Embryonic facial prominence (tissue), 1 donor: Measurements from ENCODE around the gene RAB8A.

ENCODE experiments used
- DNase-seq: peaks from one replicate; pipeline ENCODE4 v3.0.0-alpha.2; 2016; ENCODE audit errors: extremely low spot score

Gene RAB8A

GRCh38 chr19:16111160-16111908 lies at the start of gene RAB8A:
Gene RAB8A, plus strand, starts transcription at chr19:16111889. Its CDS starts 13 bp downstream, at chr19:16111902.
- peak; percentile 98 for DNase-seq

DNA sequence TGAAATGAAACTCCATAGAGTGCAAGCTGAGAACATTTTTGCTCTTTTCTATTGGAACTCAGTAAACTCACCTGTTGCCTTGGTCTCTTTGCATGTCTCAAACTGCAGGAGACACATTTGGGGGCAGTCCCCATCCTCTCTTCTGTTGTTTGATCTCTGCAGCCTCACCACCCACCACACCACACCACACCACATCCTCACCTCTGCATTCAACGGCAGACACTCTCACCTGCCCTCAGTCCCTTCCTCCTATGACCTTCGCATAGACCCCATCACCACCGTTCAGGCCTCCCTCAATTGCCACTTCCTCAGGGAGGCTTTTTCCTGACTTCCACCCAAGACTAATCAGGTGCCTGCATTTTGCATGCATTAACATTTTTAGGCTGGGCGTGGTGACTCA lies 49.7 kb upstream of the RAB8A start:
- no peak for DNase-seq

GRCh38 chr19:16062789-16063188 lies 48.9 kb upstream of the RAB8A start:
- DNase-seq = no peak

DNA sequence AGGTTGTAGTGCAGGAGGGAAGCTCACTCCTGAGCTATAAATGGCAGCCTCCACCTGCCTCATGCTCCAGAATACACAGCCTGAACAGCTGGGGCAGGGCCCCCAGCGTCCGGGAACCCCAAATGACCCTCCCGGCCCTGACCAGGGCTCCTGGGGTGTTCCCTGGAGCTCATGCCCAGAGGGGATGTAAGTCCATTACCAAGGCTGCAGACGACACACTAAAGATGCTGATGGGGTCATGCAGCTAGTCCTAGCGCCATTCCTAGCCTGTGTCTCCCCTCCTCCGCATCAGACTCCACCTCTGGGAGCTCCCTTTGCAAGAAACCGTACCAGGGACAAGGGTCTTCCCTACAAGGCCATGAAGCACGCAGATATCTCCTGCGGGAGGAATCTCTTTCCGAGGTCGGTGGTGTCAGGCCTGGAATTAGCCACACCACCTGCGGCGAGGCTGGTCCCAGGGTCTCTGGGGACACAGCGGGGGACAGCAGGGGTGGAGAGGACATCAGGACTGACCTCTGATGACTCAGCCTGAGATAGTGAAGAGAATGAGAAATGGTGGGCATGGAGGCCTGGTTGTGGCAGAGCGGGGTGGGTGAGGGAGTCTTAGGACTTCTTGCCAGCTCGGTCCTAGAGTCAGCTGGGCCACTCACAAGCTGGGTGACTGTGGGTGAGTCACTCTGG lies 47.3 kb upstream of the RAB8A start:
- DNase-seq = no peak

DNA sequence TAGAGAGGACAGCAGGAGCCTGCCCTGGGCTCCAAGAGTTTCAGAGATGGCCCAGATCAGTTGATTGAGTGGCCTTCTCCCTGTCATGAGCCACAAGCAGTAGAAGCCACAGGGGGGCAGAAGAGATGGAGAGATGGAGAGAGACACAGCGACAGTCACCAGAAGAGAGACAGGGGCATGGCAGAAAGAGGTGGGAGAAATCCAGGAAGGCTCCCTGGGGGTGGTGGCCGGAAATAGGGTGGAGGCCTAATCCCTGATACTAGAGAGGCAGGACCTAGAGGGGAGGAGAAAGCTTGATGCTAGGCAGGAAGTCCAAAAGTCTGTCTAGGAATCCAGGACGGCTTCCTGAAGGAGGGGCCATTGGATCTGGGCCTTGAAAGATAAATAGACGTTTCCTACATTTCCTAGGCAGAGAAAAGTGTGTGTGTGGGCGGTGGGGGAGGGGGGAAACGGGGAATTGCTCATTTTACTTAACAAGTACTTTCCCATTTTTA lies 45.0 kb upstream of the RAB8A start:
- no peak for DNase-seq

- no peak for DNase-seq
These were observed 44.3 kb upstream of the RAB8A start for GRCh38 chr19:16067205-16067938.

DNA sequence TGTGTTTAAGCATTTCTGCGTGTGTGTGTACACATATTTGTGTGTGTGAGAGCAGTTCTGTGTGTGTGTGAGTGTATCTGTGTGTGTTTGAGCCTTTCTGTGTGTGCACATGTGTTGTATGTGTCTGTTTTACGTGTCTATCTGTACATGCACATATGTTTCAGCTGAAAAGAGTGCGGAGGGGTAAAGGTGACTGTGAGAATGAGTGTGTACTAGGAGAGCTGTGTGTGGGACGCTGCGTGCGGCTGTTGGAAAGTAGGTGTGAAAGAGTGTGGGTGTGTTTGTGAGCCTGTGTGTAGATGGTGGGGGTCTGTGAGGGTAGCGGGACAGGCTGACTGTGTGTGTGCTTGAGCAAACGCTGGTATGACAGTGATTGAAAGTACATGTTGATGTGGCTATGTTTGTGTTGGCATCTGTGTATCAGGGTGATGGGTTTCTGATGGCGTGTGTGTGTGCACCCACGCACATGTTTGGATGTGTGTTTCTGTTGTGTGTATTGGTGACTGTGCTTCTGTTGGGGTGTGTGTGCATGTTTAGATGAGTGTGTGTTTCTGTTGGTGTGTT lies 42.9 kb upstream of the RAB8A start:
- DNase-seq = no peak

GRCh38 chr19:16069813-16070365 lies 41.8 kb upstream of the RAB8A start:
- DNase-seq = no peak

DNA sequence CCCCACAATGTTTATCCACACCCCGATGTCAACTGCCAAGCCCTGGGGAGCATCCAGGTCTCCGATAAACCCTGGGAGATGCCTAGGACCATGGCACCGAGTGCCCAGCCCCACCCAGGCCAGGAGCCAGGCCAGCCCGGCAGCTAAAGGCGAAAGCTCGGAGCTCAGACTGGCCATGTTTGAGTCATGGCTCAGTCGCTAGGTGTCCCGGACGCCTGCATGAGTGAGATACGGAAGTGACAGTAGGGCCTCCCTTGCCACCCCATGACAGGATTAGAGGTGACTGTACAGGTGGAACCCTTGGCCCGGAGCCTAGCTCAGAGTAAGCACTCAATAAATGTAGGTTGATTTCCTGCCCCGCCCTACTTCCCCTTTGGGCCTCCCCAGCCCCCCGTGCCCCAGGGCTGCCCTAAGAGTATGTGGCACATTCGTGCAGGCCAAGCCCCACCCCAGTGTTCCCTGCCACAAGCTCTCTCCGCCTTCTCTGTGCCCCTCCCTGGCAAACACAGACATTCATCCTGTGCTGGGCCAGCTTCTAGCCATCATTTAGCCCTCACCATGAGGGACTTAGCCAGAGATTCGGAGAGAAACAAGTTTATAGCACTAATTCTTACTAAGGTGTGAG lies 41.2 kb upstream of the RAB8A start:
- no peak for DNase-seq

DNA sequence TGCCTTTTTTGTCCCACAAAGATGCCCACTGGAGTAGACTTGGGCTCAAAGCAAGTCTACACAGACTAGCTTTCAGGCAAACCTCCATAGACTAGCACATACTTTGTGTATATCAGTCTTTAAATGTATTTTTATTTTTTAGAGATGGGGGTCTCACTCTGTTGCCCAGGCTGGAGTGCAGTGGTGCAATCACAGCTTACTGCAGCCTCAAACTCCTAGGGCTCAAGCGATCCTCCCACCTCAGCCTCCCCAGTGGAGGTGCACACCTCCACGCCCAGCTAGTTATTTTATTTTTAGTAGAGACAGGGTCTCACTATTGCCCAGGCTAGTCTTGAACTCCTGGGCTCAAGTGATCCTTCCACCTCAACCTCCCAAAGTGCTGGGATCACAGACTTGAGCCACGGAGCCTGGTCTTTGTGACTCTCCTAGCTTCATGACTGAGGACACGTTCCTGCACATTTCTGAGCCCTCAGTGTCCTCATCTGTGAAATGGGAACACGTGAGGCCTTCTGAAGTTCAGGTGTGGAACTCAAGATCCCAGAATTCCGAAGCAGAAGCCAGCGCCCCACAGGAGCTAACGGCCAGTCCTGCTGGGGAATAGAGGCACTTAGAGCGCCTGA lies 40.5 kb upstream of the RAB8A start:
- no peak for DNase-seq

GRCh38 chr19:16073481-16073880 lies 38.2 kb upstream of the RAB8A start:
- no peak for DNase-seq

DNA sequence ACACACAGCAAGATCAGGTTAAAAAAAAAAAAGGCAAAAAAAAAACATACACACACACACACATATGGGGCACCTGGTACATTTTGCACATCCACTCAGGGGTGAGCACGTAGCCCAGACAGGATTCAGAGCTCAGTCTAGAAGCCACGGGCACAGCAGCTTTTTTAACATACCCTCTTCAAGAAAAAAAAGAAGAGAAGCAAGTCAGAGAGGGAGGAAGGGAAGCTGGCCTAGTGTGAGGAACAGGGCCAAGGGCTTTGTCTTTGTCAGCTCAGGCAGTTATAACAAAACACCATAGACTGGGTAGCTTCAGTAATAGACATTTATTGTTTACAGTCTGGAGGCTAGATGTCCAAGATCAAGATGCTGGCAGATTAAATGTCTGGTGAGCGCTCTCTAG lies 37.7 kb upstream of the RAB8A start:
- no peak for DNase-seq

GRCh38 chr19:16074488-16075365 lies 37.0 kb upstream of the RAB8A start:
- DNase-seq = no peak

GRCh38 chr19:16075430-16076153 lies 36.1 kb upstream of the RAB8A start:
- no peak for DNase-seq

- peak; percentile 89 for DNase-seq
These were observed 35.3 kb upstream of the RAB8A start, which contains the start of gene TPM4 for GRCh38 chr19:16076154-16076957. Gene TPM4, plus strand, starts transcription at chr19:16076495. Its CDS starts 71 bp downstream, at chr19:16076566.

DNA sequence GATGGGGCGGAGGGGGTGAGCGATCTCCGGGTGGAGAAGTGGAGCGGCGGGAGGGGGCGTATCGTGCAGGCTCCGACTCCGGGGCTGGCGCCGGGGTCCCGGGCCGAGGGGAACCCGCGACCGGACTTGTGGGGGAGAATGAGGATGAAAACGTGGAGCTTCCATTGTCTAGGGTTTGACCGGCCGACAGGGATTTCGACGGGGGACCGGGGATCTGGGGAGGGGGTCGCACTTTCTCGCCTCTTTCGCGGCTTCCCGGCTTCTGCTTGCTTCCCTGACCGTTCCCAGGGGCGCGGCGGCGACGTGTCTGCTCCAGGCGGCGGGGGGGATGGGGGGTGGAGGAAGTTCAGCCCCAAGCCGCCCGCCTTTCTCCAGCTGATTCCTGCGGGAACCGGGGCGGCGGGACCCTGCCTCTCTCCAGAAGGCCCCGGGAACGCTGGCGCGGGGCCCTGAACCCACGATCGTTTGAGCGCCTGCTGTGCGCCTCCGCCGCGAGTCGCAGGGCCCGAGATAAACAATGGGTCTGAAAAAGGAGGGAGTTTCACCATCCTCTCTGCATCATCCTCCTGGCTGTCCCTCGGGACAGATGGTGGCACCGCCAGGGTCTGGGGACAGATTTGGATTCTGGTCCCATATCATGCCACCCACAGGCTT lies 34.6 kb upstream of the RAB8A start:
- DNase-seq = peak; percentile 48

DNA sequence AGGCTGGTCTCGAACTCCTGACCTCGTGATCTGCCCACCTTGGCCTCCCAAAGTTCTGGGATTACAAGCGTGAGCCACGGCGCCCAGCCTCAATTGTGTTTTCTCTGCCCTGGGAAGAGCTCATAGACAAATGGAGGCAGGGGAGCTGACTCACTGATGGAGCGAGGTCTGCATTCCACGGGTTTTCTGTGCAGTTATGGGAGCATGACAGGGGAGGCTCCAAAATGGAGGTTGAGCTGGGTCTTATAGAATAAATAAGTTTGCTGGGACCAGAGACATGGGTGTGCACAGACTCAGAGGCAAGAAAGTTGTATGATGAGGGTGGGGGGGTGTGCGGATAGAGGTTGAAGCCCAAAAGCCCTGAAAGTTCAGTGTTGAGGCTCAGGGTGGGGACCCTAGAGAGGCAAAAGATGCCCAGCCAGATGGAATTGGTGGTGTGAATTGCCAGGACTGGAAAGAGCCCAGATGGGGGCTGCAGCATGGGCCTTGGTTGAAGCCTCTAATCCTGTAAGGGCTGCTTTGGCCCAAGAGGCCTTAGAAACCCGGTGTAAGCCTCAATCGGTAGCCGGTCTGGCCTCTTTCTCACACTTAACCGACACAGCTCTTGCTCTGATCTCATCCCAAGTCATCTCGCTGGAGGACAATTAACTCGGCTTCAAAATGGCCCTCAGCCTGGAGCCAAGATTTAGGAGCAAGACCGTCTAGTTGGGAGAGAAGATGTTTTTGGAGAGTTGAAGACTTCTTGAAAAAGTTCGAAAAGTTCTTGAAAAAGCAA lies 33.5 kb upstream of the RAB8A start:
- no peak for DNase-seq
